H1 (cell line): ENCODE results near the gene ARFGEF3. TPM values are rescaled to one million over a fixed set of nuclear protein-coding genes. Genes with fewer than 3 reads are reported as not detected.

ENCODE experiments used
- CTCF ChIA-PET: fragments of 300-600 bp; sonication (Branson Sonifier 250); formaldehyde crosslinking; loops from one replicate; lab custom pipeline; 2021; ENCODE audit not compliant: partially characterized antibody; lab: Charles Lee
- POLR2A ChIA-PET: fragments of 300-600 bp; sonication (Branson Sonifier 250); formaldehyde crosslinking; loops from one replicate; lab custom pipeline; 2021; ENCODE audit warnings: inconsistent platforms; ENCODE audit not compliant: partially characterized antibody; lab: Charles Lee
- DNase-seq, 2 experiments: peaks; one replicate each; pipeline versions ENCODE4 v3.0.0 to v3.0.0-alpha.2; 2010 to 2022; ENCODE audit warnings: low spot score in 2 of 2, low read depth in 1 of 2, mixed read lengths in 1 of 2
- FAIRE-seq: peaks from 2 replicates; lab custom pipeline; 2011; peaks lifted over from hg19 to GRCh38; lab: Jason Lieb, UNC
- H2AFZ ChIP-seq: 2 replicates; pipeline ENCODE4 v1.8.1; 2012; ENCODE audit warnings: low read length, inconsistent platforms
- H2AK5ac ChIP-seq: 2 replicates; pipeline ENCODE4 v1.6.1; 2013; ENCODE audit warnings: low read depth, low read length
- H2BK120ac ChIP-seq: replicated peaks from 2 replicates; pipeline ENCODE3; 2013; ENCODE audit warnings: low read depth, low read length, inconsistent platforms
- H2BK12ac ChIP-seq: 2 replicates; pipeline ENCODE4 v1.6.1; 2013; ENCODE audit warnings: low read depth, low read length
- H2BK15ac ChIP-seq: 2 replicates; pipeline ENCODE4 v1.6.1; 2013; ENCODE audit warnings: low read length
- H2BK20ac ChIP-seq: 2 replicates; pipeline ENCODE4 v1.6.1; 2013; ENCODE audit warnings: low read length
- H2BK5ac ChIP-seq: 2 replicates; pipeline ENCODE4 v1.6.1; 2013; ENCODE audit warnings: low read depth, low read length
- H3K14ac ChIP-seq: 2 replicates; pipeline ENCODE4 v1.6.1; 2013; ENCODE audit warnings: inconsistent platforms; ENCODE audit not compliant: insufficient read length
- H3K18ac ChIP-seq: 2 replicates; pipeline ENCODE4 v1.6.1; 2013; ENCODE audit warnings: low read length; ENCODE audit errors: extremely low read depth
- H3K23ac ChIP-seq: 2 replicates; pipeline ENCODE4 v1.6.1; 2013; ENCODE audit warnings: inconsistent platforms; ENCODE audit not compliant: insufficient read length
- H3K23me2 ChIP-seq: 2 replicates; pipeline ENCODE4 v1.6.1; 2013; ENCODE audit warnings: low read depth, low read length
- H3K27ac ChIP-seq: 2 replicates; pipeline ENCODE4 v1.6.1; 2011; ENCODE audit warnings: low read depth, low read length, inconsistent platforms
- H3K27me3 ChIP-seq, 4 experiments: replicated peaks in 1 of 4; 1 replicate in 1 of 4; 2 replicates in 3 of 4; pipeline versions ENCODE4 v1.6.1 to v1.8.1; 2011 to 2013; ENCODE audit warnings: low read length in 3 of 4, mild to moderate bottlenecking in 3 of 4, inconsistent platforms in 2 of 4, mixed read lengths in 2 of 4, moderate library complexity in 1 of 4; ENCODE audit not compliant: control insufficient read depth in 3 of 4, insufficient read depth in 3 of 4; ENCODE audit errors: extremely low read depth in 1 of 4
- H3K36me3 ChIP-seq, 4 experiments: 2 replicates each; pipeline versions ENCODE4 v1.6.1 to v1.8.1; 2011 to 2013; ENCODE audit warnings: mild to moderate bottlenecking in 4 of 4, low read length in 3 of 4, moderate library complexity in 2 of 4, control low read depth in 1 of 4, inconsistent platforms in 1 of 4; ENCODE audit not compliant: insufficient read depth in 4 of 4, control insufficient read depth in 2 of 4
- H3K4ac ChIP-seq: replicated peaks from 2 replicates; pipeline ENCODE3; 2013; ENCODE audit warnings: low read length, low read depth, mixed read lengths, inconsistent platforms; ENCODE audit not compliant: insufficient read length
- H3K4me1 ChIP-seq, 4 experiments: replicated peaks in 1 of 4; 1 replicate in 1 of 4; 2 replicates in 3 of 4; pipeline versions ENCODE4 v1.6.1 to v1.8.1; 2011 to 2013; ENCODE audit warnings: low read length in 3 of 4, inconsistent platforms in 2 of 4, mixed read lengths in 1 of 4; ENCODE audit not compliant: insufficient read depth in 4 of 4, control insufficient read depth in 3 of 4
- H3K4me2 ChIP-seq, 2 experiments: 2 replicates each; pipeline versions ENCODE4 v1.6.1 to v1.8.1; 2011 to 2013; ENCODE audit warnings: low read depth in 2 of 2, low read length in 2 of 2, control low read depth in 1 of 2, inconsistent platforms in 1 of 2, mild to moderate bottlenecking in 1 of 2; ENCODE audit not compliant: insufficient read depth in 1 of 2
- H3K4me3 ChIP-seq, 4 experiments: fragments of 200-600, 300-600 bp in 1 of 4; sonication (generic), shearing (Covaris generic), sonication (Bioruptor Twin) in 1 of 4; 2 replicates each; pipeline versions ENCODE4 v1.5.1 to v1.8.1; 2011 to 2016; ENCODE audit warnings: low read length in 4 of 4, low read depth in 3 of 4, control low read depth in 2 of 4, inconsistent platforms in 2 of 4, mild to moderate bottlenecking in 2 of 4, mixed read lengths in 1 of 4, moderate library complexity in 1 of 4; ENCODE audit not compliant: insufficient read depth in 2 of 4; ENCODE audit errors: extremely low read depth in 1 of 4
- H3K56ac ChIP-seq: replicated peaks from 2 replicates; pipeline ENCODE3; 2013; ENCODE audit warnings: low read depth, mild to moderate bottlenecking, mixed read lengths, low read length, inconsistent platforms; ENCODE audit not compliant: insufficient read length
- H3K79me1 ChIP-seq: 2 replicates; pipeline ENCODE4 v1.6.1; 2013; ENCODE audit warnings: low read depth, low read length, control low read depth
- H3K79me2 ChIP-seq, 2 experiments: 2 replicates each; pipeline versions ENCODE4 v1.6.1 to v1.8.1; 2012 to 2013; ENCODE audit warnings: low read length in 2 of 2, mild to moderate bottlenecking in 2 of 2, inconsistent platforms in 1 of 2; ENCODE audit not compliant: insufficient read depth in 2 of 2, control insufficient read depth in 1 of 2
- H3K9ac ChIP-seq, 4 experiments: replicated peaks in 1 of 4; 1 replicate in 1 of 4; 2 replicates in 3 of 4; pipeline versions ENCODE4 v1.6.1 to v1.8.1; 2011 to 2013; ENCODE audit warnings: low read depth in 3 of 4, low read length in 3 of 4, control low read depth in 2 of 4, mild to moderate bottlenecking in 2 of 4, moderate library complexity in 2 of 4, inconsistent platforms in 1 of 4; ENCODE audit errors: extremely low read depth in 1 of 4
- H3K9me3 ChIP-seq, 2 experiments: 2 replicates each; pipeline versions ENCODE4 v1.6.1 to v1.8.1; 2012 to 2013; ENCODE audit warnings: mild to moderate bottlenecking in 2 of 2, moderate library complexity in 2 of 2, control low read depth in 1 of 2, inconsistent platforms in 1 of 2, low read depth in 1 of 2, low read length in 1 of 2, mixed read lengths in 1 of 2; ENCODE audit not compliant: insufficient read depth in 2 of 2
- H4K20me1 ChIP-seq, 2 experiments: replicated peaks in 1 of 2; 2 replicates each; pipeline versions ENCODE3 to v1.8.1; 2011 to 2013; ENCODE audit warnings: inconsistent platforms in 2 of 2, low read length in 2 of 2, mild to moderate bottlenecking in 1 of 2; ENCODE audit not compliant: insufficient read depth in 2 of 2, control insufficient read depth in 1 of 2
- H4K5ac ChIP-seq: 2 replicates; pipeline ENCODE4 v1.6.1; 2013; ENCODE audit warnings: low read length, low read depth, mixed read lengths, inconsistent platforms; ENCODE audit not compliant: insufficient read length
- H4K8ac ChIP-seq: 2 replicates; pipeline ENCODE4 v1.8.0; 2013; ENCODE audit warnings: mild to moderate bottlenecking, moderate library complexity, low read length, inconsistent platforms; ENCODE audit not compliant: insufficient read depth; ENCODE audit errors: extremely low read depth
- H4K91ac ChIP-seq: replicated peaks from 2 replicates; pipeline ENCODE3; 2013; ENCODE audit warnings: low read length, mixed read lengths, inconsistent platforms; ENCODE audit not compliant: insufficient read length
- CBX5 ChIP-seq: fragments of 300-800, 300-1000 bp; sonication (generic); IDR thresholded peaks from 2 replicates; pipeline ENCODE4 v1.7.1; 2016; ENCODE audit warnings: antibody characterized with exemption, low read length, low read depth
- CBX8 ChIP-seq: fragments of 300-800, 300-1000 bp; sonication (generic); IDR thresholded peaks from 2 replicates; pipeline ENCODE4 v1.7.1; 2016; ENCODE audit warnings: low read depth, low read length, borderline replicate concordance
- CHD1 ChIP-seq: IDR thresholded peaks from 2 replicates; pipeline ENCODE4 v1.6.1; 2012; ENCODE audit warnings: low read depth, low read length, improper control_type of control experiment
- EZH2 ChIP-seq: fragments of 200-600 bp; sonication (generic); IDR thresholded peaks from 2 replicates; pipeline ENCODE4 v1.7.1; 2012; ENCODE audit warnings: low read depth, mild to moderate bottlenecking, moderate library complexity, low read length, inconsistent platforms; ENCODE audit not compliant: severe bottlenecking
- HDAC6 ChIP-seq: IDR thresholded peaks from one replicate; pipeline ENCODE4 v1.7.1; 2012; ENCODE audit warnings: low read depth, mild to moderate bottlenecking, inconsistent platforms, low read length, moderate library complexity
- KDM5A ChIP-seq: fragments of 200-600 bp; IDR thresholded peaks from 2 replicates; pipeline ENCODE4 v1.7.1; 2012; ENCODE audit warnings: mild to moderate bottlenecking, low read length, inconsistent platforms, mixed read lengths
- PHF8 ChIP-seq: fragments of 200-600 bp; sonication (generic); conservative IDR thresholded peaks from 2 replicates; pipeline ENCODE4 v1.7.1; 2012; ENCODE audit warnings: low read depth, mild to moderate bottlenecking, inconsistent platforms, low read length, moderate library complexity
- SAP30 ChIP-seq: fragments of 300-600 bp; sonication (generic); IDR thresholded peaks from 2 replicates; pipeline ENCODE4 v1.7.1; 2012; ENCODE audit warnings: low read length, moderate library complexity, mild to moderate bottlenecking, inconsistent platforms; ENCODE audit not compliant: insufficient read depth, insufficient replicate concordance
- TCF12 ChIP-seq: IDR thresholded peaks from 2 replicates; pipeline ENCODE4 v1.6.1; 2011; ENCODE audit warnings: low read depth, mild to moderate bottlenecking, low read length
- TEAD4 ChIP-seq: IDR thresholded peaks from 2 replicates; pipeline ENCODE4 v1.6.1; 2012; ENCODE audit warnings: low read depth, low read length, inconsistent platforms, mixed read lengths
- ZNF274 ChIP-seq: IDR thresholded peaks from 2 replicates; pipeline ENCODE4 v1.7.0; 2012; ENCODE audit warnings: low read length, borderline replicate concordance; ENCODE audit errors: extremely low read depth
- WGBS, 2 experiments: shearing (Covaris generic) in 1 of 2; methylation state at CpG; one replicate each; pipeline versions ENCODE4 v1.1.6 to v1.1.7; 2013 to 2015; ENCODE audit warnings: low lambda C conversion rate in 2 of 2, mixed read lengths in 2 of 2, inconsistent platforms in 1 of 2, low coverage in 1 of 2, missing lambda C conversion rate in 1 of 2; ENCODE audit not compliant: insufficient replicate concordance in 2 of 2, insufficient coverage in 1 of 2, insufficient read length in 1 of 2; ENCODE audit errors: extremely low coverage in 1 of 2, missing lambda C conversion rate in 1 of 2; 5-methylcytosine and 5-hydroxymethylcytosine counted together
- polyA plus RNA-seq, 7 experiments: library from polyadenylated mRNA; depleted of rRNA in 3 of 7; stranded (reverse) in 5 of 7; unstranded in 2 of 7; fragments of >200 nt in 5 of 7; fragments of 200-250 nt in 2 of 7; gene quantifications; 1 replicate in 5 of 7; 2 replicates in 1 of 7; 4 replicates in 1 of 7; pipeline versions ENCODE4 v1.2.1 to v1.2.3, GENCODE V29; 2011 to 2013; ENCODE audit warnings: missing spikeins in 2 of 7, mixed read lengths in 2 of 7
- total RNA-seq: library from RNA; stranded (reverse); fragmentation: NEBNext Ultra II Directional; extraction: Animal tissue kit (Norgen Biotek cat#: 25700); gene quantifications from 2 replicates; pipeline ENCODE4 v1.2.1, GENCODE V29; 2021
- TF ChIP-seq, protein P1 (sequence below): IDR thresholded peaks from 2 replicates; pipeline ENCODE4 v1.6.1; 2012; ENCODE audit warnings: inconsistent platforms

Gene ARFGEF3
- total and polyA plus RNA-seq, 2 of the 8 experiments (the other 6 are each of a cell fraction or from before 2014, with no cell fraction given), result 5.8 to 23.2 TPM

DNA sequence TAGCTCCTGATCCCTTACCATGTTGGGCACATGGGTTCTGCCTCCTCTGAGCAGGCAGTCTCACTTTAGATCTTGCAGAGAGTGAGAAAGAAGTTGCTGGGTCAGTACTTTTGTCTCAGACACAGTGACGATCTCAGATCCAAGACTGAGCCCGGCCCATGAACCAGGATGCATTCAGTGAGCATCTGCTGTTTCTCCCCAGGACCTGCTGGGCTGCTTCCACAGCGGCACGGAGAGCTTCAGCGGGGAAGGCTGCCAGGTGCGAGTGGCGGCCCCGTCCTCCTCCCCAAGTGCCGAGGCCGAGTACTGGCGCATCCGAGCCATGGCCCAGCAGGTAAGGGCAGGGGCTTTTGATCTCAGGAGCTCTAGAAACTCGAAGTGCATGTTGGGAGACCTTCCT lies 162.1 kb downstream of the ARFGEF3 start:
- POLR2A ChIA-PET, result no interaction called here
- Histone ChIP-seq H3K18ac (no peak overlapping the region), H4K20me1 (no peaks in the 10 kb centered on the region), H3K27me3 (no peaks in the 10 kb centered on the region), H2BK20ac (no peak overlapping the region), H3K23ac (no peak overlapping the region), H3K4me1 (no peaks in the 10 kb centered on the region), H3K27ac (no peak overlapping the region), H2BK12ac (no peak overlapping the region), H3K36me3 (peaks cover 0 to 22% (median 7%) of the 10 kb centered on the region in 4 experiments; a peak in 5 of 8 replicates), H3K23me2 (no peaks in the 10 kb centered on the region), H4K91ac (no peak overlapping the region), H3K4ac (no peak overlapping the region), H3K4me2 (no peak overlapping the region), H2BK5ac (no peak overlapping the region), H2BK15ac (no peak overlapping the region), H2BK120ac (no peak overlapping the region), H3K9ac (no peak overlapping the region), H2AK5ac (no peak overlapping the region), H3K79me2 (no peaks in the 10 kb centered on the region), H3K56ac (no peak overlapping the region), H2AFZ (no peak overlapping the region), H4K5ac (no peak overlapping the region), H3K14ac (no peak overlapping the region), H3K9me3 (no peaks in the 10 kb centered on the region), H3K79me1 (no peaks in the 10 kb centered on the region), H4K8ac (no peak overlapping the region), H3K4me3 (no peak overlapping the region)
- DNase-seq (no peak), FAIRE-seq (no peak)
- WGBS, 2 experiments, result 97% methylated on average over 11 of the region's 13 CpGs; no CpG with 5 or more reads in 1 of the 2 experiments
- CTCF ChIA-PET, result interaction anchor here (0.5 to 1.7 kb wide), 6 partner anchors 23 to 701 kb away, joined by 3 to 6 read pairs (median 3); no protein-coding TSS in a partner anchor
- TF ChIP-seq KDM5A (no peak), CBX8 (no peak), TCF12 (no peak), TEAD4 (no peak), CBX5 (no peak), EZH2 (no peak), ZNF274 (no peak), HDAC6 (no peak), SAP30 (no peak), CHD1 (no peak), PHF8 (no peak)
- TF ChIP-seq, protein P1, sequence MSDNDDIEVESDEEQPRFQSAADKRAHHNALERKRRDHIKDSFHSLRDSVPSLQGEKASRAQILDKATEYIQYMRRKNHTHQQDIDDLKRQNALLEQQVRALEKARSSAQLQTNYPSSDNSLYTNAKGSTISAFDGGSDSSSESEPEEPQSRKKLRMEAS, result no peak
